ENCODE measurements around the gene CD82.

The CD82 gene

GRCh38 chr11:44606472-44606871, 41.0 kb downstream of the CD82 start:
- peak overlapping the region; percentile 41 for H3K27ac Mint-ChIP-seq (ENCODE audit: low read depth)
- peaks cover 13% of the 10 kb centered on the region for H3K36me3 Mint-ChIP-seq (ENCODE audit: insufficient read depth)
- no peak overlapping the region for H3K4me3 Mint-ChIP-seq

DNA sequence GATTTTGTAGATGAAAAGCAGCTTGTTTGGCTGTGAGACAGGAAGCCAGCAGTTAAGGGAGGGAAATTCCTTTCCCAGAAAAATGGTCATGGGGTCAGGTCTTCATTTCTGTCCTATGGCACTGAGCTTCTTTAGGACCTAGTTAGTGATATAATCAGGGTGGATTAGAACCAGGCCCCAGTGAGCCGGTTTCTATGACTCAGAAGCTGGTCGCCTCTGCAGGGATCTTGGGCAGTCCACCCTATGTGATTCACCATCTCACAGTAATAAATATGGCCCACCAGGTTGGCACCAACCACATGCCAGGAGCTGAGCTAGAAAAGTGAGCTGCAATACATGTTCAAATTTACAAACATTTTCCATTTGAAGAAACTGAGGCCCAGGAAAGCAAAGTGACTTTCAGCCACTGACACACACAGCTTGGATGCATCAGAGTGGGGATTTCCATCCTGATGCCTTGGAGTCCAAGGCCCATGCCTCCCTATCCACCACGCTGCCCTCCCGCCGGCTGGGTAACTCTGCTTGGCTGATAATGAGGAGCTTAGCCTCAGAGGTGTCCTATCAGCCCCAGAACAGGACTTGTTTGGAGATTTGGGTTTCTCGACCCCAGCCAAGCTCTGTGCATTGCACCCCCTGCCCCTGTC, 42.0 kb downstream of the CD82 start:
- ATAC-seq (replicated peaks; ENCODE audit: extremely low read depth, poor library complexity, severe bottlenecking) = no peak
- peak overlapping the region; percentile 99 for H3K27ac Mint-ChIP-seq (ENCODE audit: low read depth)
- peaks cover 18% of the 10 kb centered on the region for H3K36me3 Mint-ChIP-seq (ENCODE audit: insufficient read depth)
- no peaks in the 10 kb centered on the region for H3K9me3 Mint-ChIP-seq
- H3K4me1 Mint-ChIP-seq = peaks cover 48% of the 10 kb centered on the region
- H3K27me3 Mint-ChIP-seq = no peaks in the 10 kb centered on the region
- no peak overlapping the region for H3K4me3 Mint-ChIP-seq
- DNase-seq (ENCODE audit: low spot score in 2 of 2) = no peak

More at GRCh38 chr11:44606472-44606871, 41.0 kb downstream of the CD82 start:
- ATAC-seq (replicated peaks; ENCODE audit: extremely low read depth, poor library complexity, severe bottlenecking) (no peak), DNase-seq (ENCODE audit: low spot score in 2 of 2) (no peak)
- no peaks in the 10 kb centered on the region for H3K9me3 Mint-ChIP-seq
- peaks cover 39% of the 10 kb centered on the region for H3K4me1 Mint-ChIP-seq
- H3K27me3 Mint-ChIP-seq = no peaks in the 10 kb centered on the region

- ATAC-seq (replicated peaks; ENCODE audit: extremely low read depth, poor library complexity, severe bottlenecking) = no peak
- Mint-ChIP-seq H3K9me3 (no peaks in the 10 kb centered on the region), H3K27me3 (no peaks in the 10 kb centered on the region), H3K4me3 (no peak overlapping the region), H3K27ac (ENCODE audit: low read depth) (peak overlapping the region; percentile 99), H3K36me3 (ENCODE audit: insufficient read depth) (peaks cover 18% of the 10 kb centered on the region), H3K4me1 (peaks cover 54% of the 10 kb centered on the region)
- DNase-seq (ENCODE audit: low spot score in 2 of 2) = no peak
Observed at GRCh38 chr11:44607987-44608386, 42.5 kb downstream of the CD82 start.

- H3K27me3 Mint-ChIP-seq = no peaks in the 10 kb centered on the region
- peaks cover 18% of the 10 kb centered on the region for H3K36me3 Mint-ChIP-seq (ENCODE audit: insufficient read depth)
- H3K4me3 Mint-ChIP-seq = no peak overlapping the region
- no peak for DNase-seq (ENCODE audit: low spot score in 2 of 2)
- H3K9me3 Mint-ChIP-seq = no peaks in the 10 kb centered on the region
- ATAC-seq (replicated peaks; ENCODE audit: extremely low read depth, poor library complexity, severe bottlenecking) = no peak
- peaks cover 59% of the 10 kb centered on the region for H3K4me1 Mint-ChIP-seq
- H3K27ac Mint-ChIP-seq (ENCODE audit: low read depth) = peak overlapping the region; percentile 99
Observed at GRCh38 chr11:44608651-44608990, 43.2 kb downstream of the CD82 start.

GRCh38 chr11:44608991-44609782, 43.7 kb downstream of the CD82 start:
- H3K27me3 Mint-ChIP-seq = no peaks in the 10 kb centered on the region
- DNase-seq (ENCODE audit: low spot score in 2 of 2) (peak in 1 of 2 donors; percentile 52), ATAC-seq (replicated peaks; ENCODE audit: extremely low read depth, poor library complexity, severe bottlenecking) (peak; percentile 62)
- H3K27ac Mint-ChIP-seq (ENCODE audit: low read depth) = peak overlapping the region; percentile 99
- peak overlapping the region; percentile 63 for H3K4me3 Mint-ChIP-seq
- peaks cover 18% of the 10 kb centered on the region for H3K36me3 Mint-ChIP-seq (ENCODE audit: insufficient read depth)
- peaks cover 59% of the 10 kb centered on the region for H3K4me1 Mint-ChIP-seq
- H3K9me3 Mint-ChIP-seq = no peaks in the 10 kb centered on the region

DNA sequence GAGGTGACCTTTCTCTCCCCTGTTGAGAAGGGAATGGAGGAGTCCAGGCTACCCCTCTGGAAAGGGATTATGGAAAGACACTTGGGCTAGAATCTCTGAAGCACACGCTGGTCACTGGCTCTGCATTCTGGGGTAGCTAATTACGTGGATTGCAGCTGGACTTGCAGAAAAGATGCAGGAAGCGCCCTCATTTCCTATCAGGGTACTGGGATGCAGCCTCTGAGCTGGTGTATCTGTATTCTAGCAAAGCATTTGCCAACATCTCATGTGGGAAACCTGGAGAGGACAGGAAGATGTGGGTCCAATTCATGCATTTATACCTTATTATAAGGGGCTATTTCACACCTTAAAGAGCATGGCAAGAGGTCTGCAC, 44.3 kb downstream of the CD82 start:
- Mint-ChIP-seq H3K4me3 (peak overlapping the region; percentile 63), H3K27me3 (no peaks in the 10 kb centered on the region), H3K9me3 (no peaks in the 10 kb centered on the region), H3K36me3 (ENCODE audit: insufficient read depth) (peaks cover 17% of the 10 kb centered on the region), H3K27ac (ENCODE audit: low read depth) (peak overlapping the region; percentile 99), H3K4me1 (peaks cover 65% of the 10 kb centered on the region)
- no peak for ATAC-seq (replicated peaks; ENCODE audit: extremely low read depth, poor library complexity, severe bottlenecking)
- DNase-seq (ENCODE audit: low spot score in 2 of 2) = no peak

DNA sequence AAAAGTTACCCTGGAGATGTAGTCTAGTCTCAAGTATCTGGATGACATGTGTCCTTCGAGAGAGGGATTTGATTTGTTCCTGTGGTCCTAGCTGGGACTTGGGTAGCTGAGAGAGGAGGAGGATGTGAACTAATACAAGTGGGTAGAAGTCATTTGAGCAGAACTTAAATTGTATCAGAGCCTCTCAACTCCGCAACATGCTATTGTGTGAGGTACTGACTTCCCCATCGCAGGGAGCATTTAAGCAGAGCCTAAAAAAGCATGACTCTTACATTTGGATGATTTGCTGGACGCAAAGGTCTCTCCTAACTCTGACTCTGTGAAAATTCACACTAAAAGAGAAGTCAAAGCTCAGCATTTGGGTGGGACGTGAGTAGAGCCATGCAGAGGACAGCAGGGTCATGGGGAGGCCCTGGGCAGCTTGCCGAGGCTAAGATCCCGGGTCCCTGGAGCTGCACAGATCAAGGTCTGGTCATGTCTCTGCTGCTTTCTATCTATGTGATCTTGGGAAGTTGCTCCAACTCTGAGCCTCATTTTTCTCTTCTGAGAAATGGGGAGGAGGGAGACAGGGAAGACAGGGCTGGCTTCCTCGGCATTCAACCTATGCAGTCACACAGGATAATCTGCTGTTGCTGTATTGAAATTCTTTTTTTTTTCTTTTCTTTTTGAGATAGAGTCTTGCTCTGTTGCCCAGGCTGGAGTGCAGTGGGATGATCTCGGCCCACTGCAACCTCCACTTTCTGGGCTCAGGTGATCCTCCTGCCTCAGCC, 44.9 kb downstream of the CD82 start:
- DNase-seq (ENCODE audit: low spot score in 2 of 2) = no peak
- Mint-ChIP-seq H3K9me3 (no peaks in the 10 kb centered on the region), H3K27me3 (no peaks in the 10 kb centered on the region), H3K4me3 (peak overlapping the region; percentile 63), H3K4me1 (peaks cover 68% of the 10 kb centered on the region), H3K36me3 (ENCODE audit: insufficient read depth) (peaks cover 13% of the 10 kb centered on the region), H3K27ac (ENCODE audit: low read depth) (peak overlapping the region; percentile 99)
- ATAC-seq (replicated peaks; ENCODE audit: extremely low read depth, poor library complexity, severe bottlenecking) = no peak

GRCh38 chr11:44611088-44611487, 45.6 kb downstream of the CD82 start:
- ATAC-seq (replicated peaks; ENCODE audit: extremely low read depth, poor library complexity, severe bottlenecking) = no peak
- Mint-ChIP-seq H3K4me1 (peaks cover 75% of the 10 kb centered on the region), H3K27ac (ENCODE audit: low read depth) (peak overlapping the region; percentile 99), H3K27me3 (no peaks in the 10 kb centered on the region), H3K9me3 (no peaks in the 10 kb centered on the region), H3K4me3 (peak overlapping the region; percentile 59), H3K36me3 (ENCODE audit: insufficient read depth) (peaks cover 9% of the 10 kb centered on the region)
- no peak for DNase-seq (ENCODE audit: low spot score in 2 of 2)

DNA sequence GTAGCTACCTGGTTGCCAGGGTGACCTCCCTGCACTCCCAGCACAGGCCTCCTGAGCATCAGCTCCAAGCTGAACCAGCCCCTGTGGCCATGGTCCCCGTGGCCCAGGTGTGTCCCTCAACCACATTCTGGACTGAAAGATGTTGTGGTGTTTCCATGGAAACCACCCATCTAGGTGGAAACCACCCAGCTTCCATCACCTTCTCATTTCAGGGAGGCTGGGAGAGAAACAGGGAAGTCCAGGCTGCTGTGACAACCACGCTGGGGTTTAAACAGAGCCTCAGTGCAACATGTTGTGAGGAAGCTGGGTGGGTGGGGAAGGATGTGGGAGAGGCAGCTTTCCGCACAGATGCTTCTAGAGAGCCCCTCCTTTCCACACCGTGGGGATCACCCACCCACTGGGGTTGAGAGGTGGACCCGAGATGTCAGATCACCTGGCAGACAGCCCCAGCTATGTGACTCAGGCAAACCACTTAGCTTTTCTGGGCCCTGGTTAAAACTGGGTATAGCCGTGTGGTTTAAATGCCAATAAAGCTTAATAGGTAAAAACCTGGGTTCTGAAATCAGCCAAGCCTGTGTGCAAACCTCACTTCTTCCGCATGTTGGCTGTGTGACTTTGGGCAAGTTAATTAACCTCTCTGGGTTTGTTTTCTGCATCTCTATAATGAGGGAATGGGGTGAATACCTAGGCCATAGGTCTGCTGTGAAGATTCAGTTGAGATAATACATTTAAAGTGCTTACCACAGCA, 46.4 kb downstream of the CD82 start:
- peaks cover 82% of the 10 kb centered on the region for H3K4me1 Mint-ChIP-seq
- no peaks in the 10 kb centered on the region for H3K27me3 Mint-ChIP-seq
- peak overlapping the region; percentile 99 for H3K27ac Mint-ChIP-seq (ENCODE audit: low read depth)
- peak; percentile 79 for ATAC-seq (replicated peaks; ENCODE audit: extremely low read depth, poor library complexity, severe bottlenecking)
- H3K36me3 Mint-ChIP-seq (ENCODE audit: insufficient read depth) = peaks cover 12% of the 10 kb centered on the region
- DNase-seq (ENCODE audit: low spot score in 2 of 2) = peak; percentile 50 to 77
- H3K4me3 Mint-ChIP-seq = peak overlapping the region; percentile 59
- no peaks in the 10 kb centered on the region for H3K9me3 Mint-ChIP-seq

GRCh38 chr11:44613153-44613552, 47.7 kb downstream of the CD82 start:
- Mint-ChIP-seq H3K4me1 (peaks cover 76% of the 10 kb centered on the region), H3K4me3 (peak overlapping the region; percentile 36), H3K36me3 (ENCODE audit: insufficient read depth) (peaks cover 16% of the 10 kb centered on the region), H3K9me3 (no peaks in the 10 kb centered on the region), H3K27ac (ENCODE audit: low read depth) (peak overlapping the region; percentile 99), H3K27me3 (no peaks in the 10 kb centered on the region)
- no peak for DNase-seq (ENCODE audit: low spot score in 2 of 2)
- ATAC-seq (replicated peaks; ENCODE audit: extremely low read depth, poor library complexity, severe bottlenecking) = no peak

DNA sequence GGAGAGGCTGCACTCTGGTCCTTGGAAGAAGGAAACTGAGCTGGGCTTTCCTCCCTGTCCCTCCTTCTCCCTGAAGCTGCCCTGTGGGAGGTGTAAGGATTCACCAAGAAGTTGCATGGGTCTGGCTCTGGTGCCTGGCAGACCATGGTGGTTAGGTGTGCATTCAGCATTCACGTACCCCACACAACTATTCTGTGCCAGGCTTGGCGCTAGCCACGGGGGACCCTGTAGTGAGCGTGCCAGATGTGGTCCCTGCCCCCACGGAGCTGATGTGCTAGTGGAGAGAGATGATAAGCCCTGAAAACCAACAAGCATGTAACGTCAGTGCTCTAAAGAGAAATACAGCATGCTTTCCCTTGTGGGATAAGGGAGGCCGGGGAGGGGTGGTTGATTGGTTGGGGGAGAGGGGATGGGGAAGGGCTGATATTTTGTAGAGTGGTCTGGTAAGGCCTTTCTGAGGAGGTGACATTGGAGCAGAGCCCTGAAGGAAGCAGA, 48.9 kb downstream of the CD82 start:
- DNase-seq (ENCODE audit: low spot score in 2 of 2) (no peak), ATAC-seq (replicated peaks; ENCODE audit: extremely low read depth, poor library complexity, severe bottlenecking) (no peak)
- Mint-ChIP-seq H3K9me3 (no peaks in the 10 kb centered on the region), H3K27ac (ENCODE audit: low read depth) (peak overlapping the region; percentile 99), H3K36me3 (ENCODE audit: insufficient read depth) (peaks cover 16% of the 10 kb centered on the region), H3K4me3 (peak overlapping the region; percentile 2), H3K27me3 (no peaks in the 10 kb centered on the region), H3K4me1 (peaks cover 65% of the 10 kb centered on the region)

Measured in central memory CD8-positive, alpha-beta T cell (primary cell).